Measurements from ENCODE around the gene PUS7L. TPM values are rescaled to one million over a fixed set of nuclear protein-coding genes. Genes with fewer than 3 reads are reported as not detected.
"Not testable (repeated sequence)": the region's sequence is repeated elsewhere in the genome, so short reads cannot be mapped to it uniquely, and the experiment has no call there.

The PUS7L gene
- total RNA-seq, 1 donor from 2014 or later: 12.6 TPM

DNA sequence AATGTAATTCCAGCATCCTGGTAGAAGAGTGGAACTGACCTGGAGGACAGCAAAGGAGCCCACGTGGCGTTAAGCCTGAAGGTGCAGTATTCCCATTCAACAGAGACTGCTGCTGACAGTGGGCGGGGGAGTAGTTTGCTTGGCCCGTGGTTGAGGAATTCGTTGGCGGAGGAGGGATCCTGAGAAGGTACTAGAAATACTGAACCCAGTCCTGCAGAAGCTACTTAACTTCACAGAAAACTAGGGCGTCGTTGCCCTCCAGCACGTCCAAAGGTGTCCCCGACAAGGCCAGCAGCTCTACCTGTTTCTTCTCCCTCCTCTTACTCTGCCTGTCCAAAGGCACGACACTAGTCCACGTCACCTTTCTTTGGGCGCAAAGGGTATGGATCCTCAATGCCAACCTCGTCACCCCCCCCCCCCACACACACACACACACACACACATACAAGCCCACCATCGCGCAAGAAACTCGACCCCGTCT lies 303 bp downstream of the PUS7L start:
- peak; percentile 43 for DNase-seq (ENCODE audit: low read depth)
- TF ChIP-seq, protein P1, sequence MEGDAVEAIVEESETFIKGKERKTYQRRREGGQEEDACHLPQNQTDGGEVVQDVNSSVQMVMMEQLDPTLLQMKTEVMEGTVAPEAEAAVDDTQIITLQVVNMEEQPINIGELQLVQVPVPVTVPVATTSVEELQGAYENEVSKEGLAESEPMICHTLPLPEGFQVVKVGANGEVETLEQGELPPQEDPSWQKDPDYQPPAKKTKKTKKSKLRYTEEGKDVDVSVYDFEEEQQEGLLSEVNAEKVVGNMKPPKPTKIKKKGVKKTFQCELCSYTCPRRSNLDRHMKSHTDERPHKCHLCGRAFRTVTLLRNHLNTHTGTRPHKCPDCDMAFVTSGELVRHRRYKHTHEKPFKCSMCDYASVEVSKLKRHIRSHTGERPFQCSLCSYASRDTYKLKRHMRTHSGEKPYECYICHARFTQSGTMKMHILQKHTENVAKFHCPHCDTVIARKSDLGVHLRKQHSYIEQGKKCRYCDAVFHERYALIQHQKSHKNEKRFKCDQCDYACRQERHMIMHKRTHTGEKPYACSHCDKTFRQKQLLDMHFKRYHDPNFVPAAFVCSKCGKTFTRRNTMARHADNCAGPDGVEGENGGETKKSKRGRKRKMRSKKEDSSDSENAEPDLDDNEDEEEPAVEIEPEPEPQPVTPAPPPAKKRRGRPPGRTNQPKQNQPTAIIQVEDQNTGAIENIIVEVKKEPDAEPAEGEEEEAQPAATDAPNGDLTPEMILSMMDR (IDR thresholded peaks at IDR 0.05; ENCODE audit: insufficient read depth, low read length, severe bottlenecking): no peak
- FAIRE-seq: no peak

DNA sequence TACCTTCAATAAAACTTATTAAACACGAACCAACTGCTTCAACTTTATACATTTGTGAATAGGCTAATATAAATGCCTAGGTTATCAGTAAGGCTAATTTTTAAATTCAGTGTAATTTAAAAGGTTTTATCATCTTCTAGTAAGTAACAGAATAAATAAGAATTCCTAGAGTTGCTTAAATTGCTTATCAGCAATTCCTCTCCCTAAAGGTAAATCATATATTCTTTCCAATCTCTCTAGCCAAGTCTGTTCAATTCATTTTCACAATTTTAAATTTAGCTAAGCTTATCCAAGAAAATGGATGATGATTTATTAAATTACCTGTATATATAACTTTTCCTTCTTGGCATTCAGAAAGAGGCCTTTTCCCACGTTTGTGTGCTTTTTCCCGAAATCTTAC lies 4.6 kb downstream of the PUS7L start:
- FAIRE-seq: no peak
- Histone ChIP-seq H3K36me3 (ENCODE audit: control insufficient read depth, insufficient read depth, low read length) (no peaks in the 10 kb centered on the region), H3K4me3 (ENCODE audit: low read depth, low read length) (no peak overlapping the region), H3K27me3 (ENCODE audit: control insufficient read depth, insufficient read depth, low read length) (no peaks in the 10 kb centered on the region)
- DNase-seq (ENCODE audit: low read depth): no peak
- TF ChIP-seq, protein P1 (IDR thresholded peaks at IDR 0.05; ENCODE audit: insufficient read depth, low read length, severe bottlenecking): no peak

More for the DNA sequence above, 303 bp downstream of the PUS7L start:
- Histone ChIP-seq H3K36me3 (ENCODE audit: control insufficient read depth, insufficient read depth, low read length) (no peaks in the 10 kb centered on the region), H3K4me3 (ENCODE audit: low read depth, low read length) (peak overlapping the region; percentile 64), H3K27me3 (ENCODE audit: control insufficient read depth, insufficient read depth, low read length) (no peaks in the 10 kb centered on the region)

DNA sequence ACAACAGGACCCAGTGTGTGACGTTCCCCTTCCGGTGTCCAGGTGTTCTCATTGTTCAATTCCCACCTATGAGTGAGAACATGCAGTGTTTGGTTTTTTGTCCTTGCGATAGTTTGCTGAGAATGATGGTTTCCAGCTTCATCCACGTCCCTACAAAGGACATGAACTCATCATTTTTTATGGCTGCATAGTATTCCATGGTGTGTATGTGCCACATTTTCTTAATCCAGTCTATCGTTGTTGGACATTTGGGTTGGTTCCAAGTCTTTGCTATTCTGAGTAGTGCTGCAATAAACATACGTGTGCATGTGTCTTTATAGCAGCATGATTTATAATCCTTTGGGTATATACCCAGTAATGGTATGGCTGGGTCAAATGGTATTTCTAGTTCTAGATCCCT lies 7.2 kb downstream of the PUS7L start:
- not testable (repeated sequence) for H3K36me3 ChIP-seq (ENCODE audit: control insufficient read depth, insufficient read depth, low read length); DNase-seq (ENCODE audit: low read depth); H3K4me3 ChIP-seq (ENCODE audit: low read depth, low read length); H3K27me3 ChIP-seq (ENCODE audit: control insufficient read depth, insufficient read depth, low read length); FAIRE-seq

DNA sequence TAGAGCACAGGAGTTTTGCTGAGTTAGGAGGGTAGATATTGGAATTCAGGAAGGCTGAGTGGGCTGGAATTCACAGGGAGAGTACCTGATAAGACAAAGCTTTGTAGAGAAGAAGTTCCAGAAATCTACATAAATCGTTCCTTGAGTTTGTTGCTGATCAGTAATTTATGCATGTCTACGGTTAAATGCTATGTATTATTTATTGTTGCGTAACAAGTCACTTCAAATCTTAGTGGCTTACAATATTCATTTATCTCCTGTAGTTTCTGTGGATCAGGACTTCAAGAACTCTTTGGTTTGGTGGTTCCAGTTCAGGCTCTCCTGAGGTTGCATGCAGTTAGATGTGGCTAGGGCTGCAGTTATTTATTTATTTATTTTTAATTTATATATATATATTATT lies 7.8 kb downstream of the PUS7L start:
- Histone ChIP-seq H3K27me3 (ENCODE audit: control insufficient read depth, insufficient read depth, low read length) (no peaks in the 10 kb centered on the region), H3K4me3 (ENCODE audit: low read depth, low read length) (no peak overlapping the region), H3K36me3 (ENCODE audit: control insufficient read depth, insufficient read depth, low read length) (no peaks in the 10 kb centered on the region)
- no peak for FAIRE-seq
- DNase-seq (ENCODE audit: low read depth): no peak
- TF ChIP-seq, protein P1 (IDR thresholded peaks at IDR 0.05; ENCODE audit: insufficient read depth, low read length, severe bottlenecking): no peak

DNA sequence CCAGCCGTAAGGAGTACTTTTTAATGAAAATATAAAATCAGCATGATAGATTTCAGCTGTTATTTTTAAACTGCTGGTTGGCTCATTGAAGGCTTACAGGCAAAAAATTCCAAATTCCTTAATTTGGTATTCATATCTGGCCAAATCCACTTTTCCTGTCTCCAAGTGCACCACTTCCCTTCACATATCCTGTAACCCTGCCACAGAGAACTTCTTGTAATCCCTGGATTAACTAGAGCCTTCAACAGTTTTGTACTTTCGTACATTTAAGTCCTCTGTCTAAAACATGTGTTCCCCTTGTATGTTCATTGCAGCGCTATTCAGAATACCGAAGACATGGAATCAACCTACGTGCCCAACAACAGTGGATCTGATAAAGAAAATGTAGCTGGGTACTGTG lies 9.6 kb downstream of the PUS7L start:
- Histone ChIP-seq H3K36me3 (ENCODE audit: control insufficient read depth, insufficient read depth, low read length) (no peaks in the 10 kb centered on the region), H3K27me3 (ENCODE audit: control insufficient read depth, insufficient read depth, low read length) (no peaks in the 10 kb centered on the region), H3K4me3 (ENCODE audit: low read depth, low read length) (no peak overlapping the region)
- TF ChIP-seq, protein P1 (IDR thresholded peaks at IDR 0.05; ENCODE audit: insufficient read depth, low read length, severe bottlenecking): no peak
- DNase-seq (ENCODE audit: low read depth) (no peak), FAIRE-seq (no peak)

DNA sequence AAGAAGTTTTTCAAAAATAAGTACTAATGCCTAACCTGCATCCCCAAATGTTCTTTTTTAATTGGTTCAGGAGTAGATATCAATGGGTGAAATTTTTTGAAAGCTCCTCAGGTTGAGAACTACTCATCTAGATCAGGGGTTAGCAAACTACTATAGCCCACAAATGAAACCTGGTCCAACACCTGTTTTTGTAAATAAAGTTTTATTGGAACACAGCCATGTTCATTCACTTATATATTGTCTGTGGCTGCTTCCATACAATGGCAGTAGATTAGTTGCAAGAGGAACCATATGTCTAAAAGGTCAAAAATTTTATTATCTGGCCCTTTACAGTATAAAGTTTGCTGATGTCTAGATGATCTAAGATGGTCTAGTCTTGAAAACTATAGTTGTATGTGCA lies 13.8 kb downstream of the PUS7L start:
- TF ChIP-seq, protein P1 (IDR thresholded peaks at IDR 0.05; ENCODE audit: insufficient read depth, low read length, severe bottlenecking): no peak
- Histone ChIP-seq H3K4me3 (ENCODE audit: low read depth, low read length) (no peak overlapping the region), H3K27me3 (ENCODE audit: control insufficient read depth, insufficient read depth, low read length) (no peaks in the 10 kb centered on the region), H3K36me3 (ENCODE audit: control insufficient read depth, insufficient read depth, low read length) (no peaks in the 10 kb centered on the region)
- no peak for DNase-seq (ENCODE audit: low read depth)
- no peak for FAIRE-seq
